CD14-positive monocyte (primary cell): ENCODE data around the gene TMEM179. TPM values are rescaled to one million over a fixed set of nuclear protein-coding genes. Genes with fewer than 3 reads are reported as not detected.

Experiments used
- DNase-seq, 3 donors: peaks; one replicate each; pipeline ENCODE4 v3.0.0-alpha.2; 2011 to 2022
- H2AFZ ChIP-seq: 2 replicates; pipeline ENCODE4 v1.6.0; 2012; ENCODE audit warnings: mild to moderate bottlenecking, low read depth, low read length, inconsistent platforms; ENCODE audit not compliant: insufficient read depth, poor library complexity, severe bottlenecking
- H3K27ac ChIP-seq, 2 donors: 1 replicate in 1 of 2; 2 replicates in 1 of 2; pipeline ENCODE4 v1.5.1; 2012 to 2013; ENCODE audit warnings: low read length in 2 of 2, control low read depth in 1 of 2, inconsistent platforms in 1 of 2, low read depth in 1 of 2, mild to moderate bottlenecking in 1 of 2
- H3K27me3 ChIP-seq, 2 donors: one replicate each; pipeline versions ENCODE4 v1.6.0 to v1.6.1; 2011 to 2013; ENCODE audit warnings: low read length in 2 of 2; ENCODE audit not compliant: control insufficient read depth in 2 of 2, insufficient read depth in 2 of 2
- H3K36me3 ChIP-seq, 2 donors: replicated peaks in 1 of 2; 1 replicate in 1 of 2; 2 replicates in 1 of 2; pipeline versions ENCODE4 v1.5.1 to v1.6.1; 2012 to 2013; ENCODE audit warnings: low read length in 2 of 2, control low read depth in 1 of 2, inconsistent platforms in 1 of 2, mild to moderate bottlenecking in 1 of 2; ENCODE audit not compliant: insufficient read depth in 2 of 2, control insufficient read depth in 1 of 2
- H3K4me1 ChIP-seq, 2 donors: 1 replicate in 1 of 2; 2 replicates in 1 of 2; pipeline versions ENCODE4 v1.5.1 to v1.6.1; 2012 to 2013; ENCODE audit warnings: low read length in 2 of 2, control low read depth in 1 of 2, inconsistent platforms in 1 of 2, mild to moderate bottlenecking in 1 of 2, moderate library complexity in 1 of 2; ENCODE audit not compliant: insufficient read depth in 2 of 2, control insufficient read depth in 1 of 2
- H3K4me2 ChIP-seq: replicated peaks from 2 replicates; pipeline ENCODE3; 2012; ENCODE audit warnings: low read length, moderate library complexity, mild to moderate bottlenecking; ENCODE audit not compliant: poor library complexity, severe bottlenecking; ENCODE audit errors: extremely low read depth
- H3K4me3 ChIP-seq, 3 experiments: fragments of 200-600 bp in 1 of 3; sonication (generic) in 1 of 3; replicated peaks in 1 of 3; 1 replicate in 2 of 3; 2 replicates in 1 of 3; pipeline ENCODE4 v1.5.1; 2011 to 2013; ENCODE audit warnings: low read length in 3 of 3, mild to moderate bottlenecking in 3 of 3, control low read depth in 2 of 3, low read depth in 2 of 3, inconsistent platforms in 1 of 3, moderate library complexity in 1 of 3
- H3K79me2 ChIP-seq: 2 replicates; pipeline ENCODE4 v1.6.0; 2012; ENCODE audit warnings: mild to moderate bottlenecking, control low read depth, inconsistent platforms, low read length, moderate library complexity; ENCODE audit not compliant: insufficient read depth
- H3K9ac ChIP-seq: 2 replicates; pipeline ENCODE4 v1.6.0; 2017; ENCODE audit warnings: low read length, mild to moderate bottlenecking; ENCODE audit not compliant: insufficient read depth, poor library complexity, severe bottlenecking
- H3K9me3 ChIP-seq, 2 donors: replicated peaks in 1 of 2; 1 replicate in 1 of 2; 2 replicates in 1 of 2; pipeline versions ENCODE4 v1.5.1 to v1.6.1; 2012 to 2013; ENCODE audit warnings: low read length in 2 of 2, control low read depth in 1 of 2; ENCODE audit not compliant: control insufficient read depth in 1 of 2, insufficient read depth in 1 of 2
- H4K20me1 ChIP-seq: 2 replicates; pipeline ENCODE4 v1.6.0; 2012; ENCODE audit warnings: mild to moderate bottlenecking, low read length, control low read depth, moderate library complexity; ENCODE audit not compliant: insufficient read depth
- H3K27ac Mint-ChIP-seq, 7 donors: one replicate each; pipeline ENCODE4 v1.8.0; 2020; ENCODE audit warnings: mild to moderate bottlenecking in 7 of 7, mixed read lengths in 7 of 7, moderate library complexity in 6 of 7, inconsistent platforms in 2 of 7
- H3K27me3 Mint-ChIP-seq, 3 donors: one replicate each; pipeline ENCODE4 v1.8.0; 2021 to 2022; ENCODE audit warnings: low read depth in 3 of 3, mild to moderate bottlenecking in 3 of 3, mixed read lengths in 3 of 3, moderate library complexity in 3 of 3, inconsistent platforms in 1 of 3
- H3K36me3 Mint-ChIP-seq, 2 donors: one replicate each; pipeline ENCODE4 v1.8.0; 2020; ENCODE audit warnings: mixed read lengths in 2 of 2, inconsistent platforms in 1 of 2, mild to moderate bottlenecking in 1 of 2
- H3K4me1 Mint-ChIP-seq: one replicate; pipeline ENCODE4 v1.8.0; 2020; ENCODE audit warnings: mild to moderate bottlenecking, mixed read lengths
- H3K4me3 Mint-ChIP-seq, 2 donors: one replicate each; pipeline ENCODE4 v1.8.0; 2020; ENCODE audit warnings: mild to moderate bottlenecking in 2 of 2, mixed read lengths in 2 of 2, moderate library complexity in 1 of 2
- H3K9me3 Mint-ChIP-seq, 7 donors: one replicate each; pipeline ENCODE4 v1.8.0; 2020 to 2022; ENCODE audit warnings: mixed read lengths in 7 of 7, mild to moderate bottlenecking in 6 of 7, moderate library complexity in 6 of 7, inconsistent platforms in 2 of 7
- CTCF ChIP-seq: fragments of 200-600 bp; IDR thresholded peaks from one replicate; pipeline ENCODE4 v1.8.0; 2022; ENCODE audit warnings: antibody characterized with exemption, mild to moderate bottlenecking
- WGBS: methylation state at CpG from one replicate; pipeline ENCODE4 v1.1.5; 2013; ENCODE audit warnings: missing lambda C conversion rate; ENCODE audit not compliant: insufficient coverage; 5-methylcytosine and 5-hydroxymethylcytosine counted together
- intact Hi-C, 2 donors: fragments of 100-400 bp; cut with micrococcal nuclease; formaldehyde crosslinking; loops; one replicate each; pipeline versions ENCODE4 v1.15.0 to v1.15.1; 2023
- polyA plus RNA-seq, 3 donors: library from polyadenylated mRNA; depleted of rRNA in 1 of 3; unstranded in 2 of 3; stranded (reverse) in 1 of 3; fragments of 300-500 nt in 2 of 3; fragments of >200 nt in 1 of 3; fragmentation: Illumina TruSeq in 2 of 3; gene quantifications; 1 replicate in 2 of 3; 2 replicates in 1 of 3; pipeline ENCODE4 v1.2.3, GENCODE V29; 2012 to 2021

TMEM179 gene
- polyA plus RNA-seq, 3 donors: not detected

GRCh38 chr14:104592785-104593184 lies 11.8 kb downstream of the TMEM179 start:
- Histone ChIP-seq H3K36me3 (no peaks in the 10 kb centered on the region), H3K4me1 (no peaks in the 10 kb centered on the region), H2AFZ (no peak overlapping the region), H3K4me2 (no peak overlapping the region), H3K79me2 (no peaks in the 10 kb centered on the region), H3K9me3 (no peaks in the 10 kb centered on the region), H3K4me3 (no peak overlapping the region), H3K27me3 (no peaks in the 10 kb centered on the region), H3K9ac (no peak overlapping the region), H3K27ac (no peak overlapping the region), H4K20me1 (no peaks in the 10 kb centered on the region)
- Mint-ChIP-seq H3K36me3 (no peaks in the 10 kb centered on the region), H3K9me3 (no peaks in the 10 kb centered on the region), H3K4me3 (no peak overlapping the region), H3K27ac (no peak overlapping the region), H3K4me1 (no peaks in the 10 kb centered on the region), H3K27me3 (peaks cover 2 to 5% (median 3%) of the 10 kb centered on the region in 3 donors)
- WGBS: 80% methylated on average over 8 of the region's 8 CpGs
- no peak for DNase-seq
- no peak for TF ChIP-seq CTCF
- intact Hi-C loops: no loop called here

- 83% methylated on average over 3 of the region's 3 CpGs for WGBS
- no peak overlapping the region for H3K9ac ChIP-seq
- no peaks in the 10 kb centered on the region for H3K4me1 Mint-ChIP-seq
- no peak for TF ChIP-seq CTCF
- H3K79me2 ChIP-seq: no peaks in the 10 kb centered on the region
- DNase-seq: no peak
- peaks cover 2 to 5% (median 3%) of the 10 kb centered on the region in 3 donors for H3K27me3 Mint-ChIP-seq
- H3K9me3 ChIP-seq: no peaks in the 10 kb centered on the region
- no peak overlapping the region for H3K4me2 ChIP-seq
- no peaks in the 10 kb centered on the region for H3K4me1 ChIP-seq
- intact Hi-C loops: no loop called here
- no peaks in the 10 kb centered on the region for H3K27me3 ChIP-seq
- no peak overlapping the region for H3K4me3 Mint-ChIP-seq
- no peak overlapping the region for H3K4me3 ChIP-seq
- H4K20me1 ChIP-seq: no peaks in the 10 kb centered on the region
- H3K36me3 Mint-ChIP-seq: no peaks in the 10 kb centered on the region
- H3K27ac ChIP-seq: no peak overlapping the region
- H2AFZ ChIP-seq: no peak overlapping the region
- H3K9me3 Mint-ChIP-seq: no peaks in the 10 kb centered on the region
- no peaks in the 10 kb centered on the region for H3K36me3 ChIP-seq
- H3K27ac Mint-ChIP-seq: peak overlapping the region in 1 of 7 donors; percentile 2
Measured at GRCh38 chr14:104592292-104592672, 12.3 kb downstream of the TMEM179 start.
